NT2/D1 (cell line): ENCODE results near the gene IMPG2.

ENCODE experiments used
- DNase-seq: peaks from one replicate; pipeline ENCODE4 v3.0.0-alpha.2; 2011; ENCODE audit warnings: low read depth, low spot score
- H3K27me3 ChIP-seq: 2 replicates; pipeline ENCODE4 v1.6.0; 2011; ENCODE audit warnings: mild to moderate bottlenecking; ENCODE audit not compliant: insufficient read length, insufficient read depth
- H3K36me3 ChIP-seq: 2 replicates; pipeline ENCODE4 v1.6.1; 2011; ENCODE audit warnings: mild to moderate bottlenecking, low read length, mixed read lengths; ENCODE audit not compliant: insufficient read depth, insufficient read length
- H3K4me1 ChIP-seq: 2 replicates; pipeline ENCODE4 v1.5.1; 2011; ENCODE audit not compliant: insufficient read depth, insufficient read length
- H3K4me3 ChIP-seq: 2 replicates; pipeline ENCODE4 v1.5.1; 2011; ENCODE audit warnings: low read depth; ENCODE audit not compliant: insufficient read length
- H3K9ac ChIP-seq: 2 replicates; pipeline ENCODE4 v1.6.0; 2011; ENCODE audit warnings: low read depth; ENCODE audit not compliant: insufficient read length
- H3K9me3 ChIP-seq: 2 replicates; pipeline ENCODE4 v1.5.1; 2011; ENCODE audit warnings: mild to moderate bottlenecking, low read length; ENCODE audit not compliant: insufficient read depth
- SUZ12 ChIP-seq: IDR thresholded peaks from 2 replicates; pipeline ENCODE4 v1.6.1; 2011; ENCODE audit not compliant: insufficient read length, insufficient read depth; ENCODE audit errors: extremely low read depth
- YY1 ChIP-seq: IDR thresholded peaks from 2 replicates; pipeline ENCODE4 v1.6.1; 2011; ENCODE audit not compliant: insufficient read length, insufficient read depth
- ZNF274 ChIP-seq: IDR thresholded peaks from 2 replicates; pipeline ENCODE4 v1.6.1; 2011; ENCODE audit warnings: mild to moderate bottlenecking, low read depth, low read length

IMPG2 gene

GRCh38 chr3:101262393-101263240 is 57.8 kb downstream of the IMPG2 start:
- H3K4me3 ChIP-seq, result no peak overlapping the region
- DNase-seq, result no peak
- H3K9ac ChIP-seq, result no peak overlapping the region
- no peaks in the 10 kb centered on the region for H3K4me1 ChIP-seq
- no peaks in the 10 kb centered on the region for H3K9me3 ChIP-seq
- no peaks in the 10 kb centered on the region for H3K27me3 ChIP-seq
- TF ChIP-seq SUZ12 (no peak), ZNF274 (no peak), YY1 (no peak)
- H3K36me3 ChIP-seq, result no peaks in the 10 kb centered on the region

- Histone ChIP-seq H3K36me3 (no peaks in the 10 kb centered on the region), H3K9me3 (no peaks in the 10 kb centered on the region), H3K4me1 (no peaks in the 10 kb centered on the region), H3K9ac (no peak overlapping the region), H3K4me3 (no peak overlapping the region), H3K27me3 (no peaks in the 10 kb centered on the region)
- no peak for DNase-seq
- no peak for TF ChIP-seq SUZ12
- TF ChIP-seq ZNF274, result no peak
Observed at GRCh38 chr3:101261506-101261905, 58.9 kb downstream of the IMPG2 start.

GRCh38 chr3:101259485-101260341 is 60.7 kb downstream of the IMPG2 start:
- DNase-seq, result no peak
- Histone ChIP-seq H3K27me3 (no peaks in the 10 kb centered on the region), H3K9me3 (no peaks in the 10 kb centered on the region), H3K36me3 (no peaks in the 10 kb centered on the region), H3K9ac (no peak overlapping the region), H3K4me1 (no peaks in the 10 kb centered on the region), H3K4me3 (no peak overlapping the region)
- TF ChIP-seq YY1, result no peak
- no peak for TF ChIP-seq ZNF274
- no peak for TF ChIP-seq SUZ12

GRCh38 chr3:101256511-101256910 is 63.9 kb downstream of the IMPG2 start:
- Histone ChIP-seq H3K4me1 (no peaks in the 10 kb centered on the region), H3K36me3 (no peaks in the 10 kb centered on the region), H3K9me3 (no peaks in the 10 kb centered on the region), H3K9ac (no peak overlapping the region), H3K4me3 (no peak overlapping the region), H3K27me3 (no peaks in the 10 kb centered on the region)
- TF ChIP-seq YY1 (no peak), ZNF274 (no peak), SUZ12 (no peak)
- DNase-seq, result no peak

GRCh38 chr3:101255441-101255840 is 64.9 kb downstream of the IMPG2 start:
- H3K4me1 ChIP-seq, result no peaks in the 10 kb centered on the region
- no peak overlapping the region for H3K4me3 ChIP-seq
- no peaks in the 10 kb centered on the region for H3K36me3 ChIP-seq
- no peaks in the 10 kb centered on the region for H3K9me3 ChIP-seq
- no peak for DNase-seq
- H3K27me3 ChIP-seq, result no peaks in the 10 kb centered on the region
- H3K9ac ChIP-seq, result no peak overlapping the region
- TF ChIP-seq YY1, result no peak
- no peak for TF ChIP-seq SUZ12
- no peak for TF ChIP-seq ZNF274

- no peak for TF ChIP-seq YY1
- no peak for TF ChIP-seq SUZ12
- TF ChIP-seq ZNF274, result no peak
- Histone ChIP-seq H3K27me3 (no peaks in the 10 kb centered on the region), H3K9ac (no peak overlapping the region), H3K36me3 (no peaks in the 10 kb centered on the region), H3K9me3 (no peaks in the 10 kb centered on the region), H3K4me3 (no peak overlapping the region), H3K4me1 (no peaks in the 10 kb centered on the region)
- no peak for DNase-seq
Observed at GRCh38 chr3:101253396-101253795, 67.0 kb downstream of the IMPG2 start.

- H3K4me3 ChIP-seq, result no peak overlapping the region
- H3K4me1 ChIP-seq, result no peaks in the 10 kb centered on the region
- no peaks in the 10 kb centered on the region for H3K36me3 ChIP-seq
- TF ChIP-seq ZNF274 (no peak), YY1 (no peak), SUZ12 (no peak)
- no peaks in the 10 kb centered on the region for H3K27me3 ChIP-seq
- no peaks in the 10 kb centered on the region for H3K9me3 ChIP-seq
- no peak overlapping the region for H3K9ac ChIP-seq
- peak; percentile 51 for DNase-seq
Observed at GRCh38 chr3:101252945-101253344, 67.4 kb downstream of the IMPG2 start.
